Ectodermal cell (in vitro differentiated cells): ENCODE data around the gene IHH.

Experiments
- H3K27ac ChIP-seq: 2 replicates; pipeline ENCODE4 v1.7.0; 2013; ENCODE audit warnings: mild to moderate bottlenecking, low read depth, low read length; ENCODE audit not compliant: insufficient read depth, poor library complexity, severe bottlenecking
- H3K27me3 ChIP-seq: 2 replicates; pipeline ENCODE4 v1.7.0; 2013; ENCODE audit warnings: mild to moderate bottlenecking, low read length; ENCODE audit not compliant: insufficient read depth, control insufficient read depth, poor library complexity, severe bottlenecking
- H3K36me3 ChIP-seq: one replicate; pipeline ENCODE4 v1.7.0; 2013; ENCODE audit warnings: low read length; ENCODE audit not compliant: control insufficient read depth, insufficient read depth
- H3K4me1 ChIP-seq: one replicate; pipeline ENCODE4 v1.7.0; 2013; ENCODE audit warnings: low read length; ENCODE audit not compliant: control insufficient read depth, insufficient read depth
- H3K4me3 ChIP-seq: 2 replicates; pipeline ENCODE4 v1.7.0; 2013; ENCODE audit warnings: low read depth, low read length, control low read depth; ENCODE audit not compliant: insufficient read depth
- H3K9me3 ChIP-seq: 2 replicates; pipeline ENCODE4 v1.7.0; 2013; ENCODE audit warnings: mild to moderate bottlenecking, low read length, moderate library complexity; ENCODE audit not compliant: control insufficient read depth
- WGBS, 2 experiments: methylation state at CpG; one replicate each; pipeline ENCODE4 v1.1.7; 2013; ENCODE audit warnings: missing lambda C conversion rate in 2 of 2; 5-methylcytosine and 5-hydroxymethylcytosine counted together

The IHH gene

DNA sequence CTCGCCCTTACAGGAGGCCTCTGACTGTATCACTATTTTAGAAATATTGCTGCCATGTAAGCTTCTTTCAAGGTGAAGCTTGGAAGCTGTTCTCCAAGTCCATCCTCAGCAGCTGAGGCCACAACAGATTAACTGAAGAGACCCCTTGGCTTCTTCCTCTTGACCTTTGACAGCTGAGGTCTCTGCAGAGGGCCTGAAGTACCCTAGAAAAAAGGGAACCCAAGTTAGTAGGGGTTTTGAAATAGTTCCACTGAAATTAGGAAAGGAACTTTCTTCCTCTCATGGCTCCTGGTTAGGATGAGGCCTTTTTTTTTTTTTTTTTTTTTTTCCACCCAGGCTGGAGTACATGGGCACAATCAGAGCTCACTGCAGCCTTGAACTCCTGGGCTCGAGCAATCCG lies 15.5 kb upstream of the IHH start:
- no peak overlapping the region for H3K27ac ChIP-seq
- H3K9me3 ChIP-seq = no peaks in the 10 kb centered on the region
- no peak overlapping the region for H3K4me3 ChIP-seq
- no peaks in the 10 kb centered on the region for H3K27me3 ChIP-seq
- 92 to 94% methylated on average over 3 of the region's 3 CpGs for WGBS, 2 experiments
- H3K36me3 ChIP-seq = no peaks in the 10 kb centered on the region
- no peaks in the 10 kb centered on the region for H3K4me1 ChIP-seq

DNA sequence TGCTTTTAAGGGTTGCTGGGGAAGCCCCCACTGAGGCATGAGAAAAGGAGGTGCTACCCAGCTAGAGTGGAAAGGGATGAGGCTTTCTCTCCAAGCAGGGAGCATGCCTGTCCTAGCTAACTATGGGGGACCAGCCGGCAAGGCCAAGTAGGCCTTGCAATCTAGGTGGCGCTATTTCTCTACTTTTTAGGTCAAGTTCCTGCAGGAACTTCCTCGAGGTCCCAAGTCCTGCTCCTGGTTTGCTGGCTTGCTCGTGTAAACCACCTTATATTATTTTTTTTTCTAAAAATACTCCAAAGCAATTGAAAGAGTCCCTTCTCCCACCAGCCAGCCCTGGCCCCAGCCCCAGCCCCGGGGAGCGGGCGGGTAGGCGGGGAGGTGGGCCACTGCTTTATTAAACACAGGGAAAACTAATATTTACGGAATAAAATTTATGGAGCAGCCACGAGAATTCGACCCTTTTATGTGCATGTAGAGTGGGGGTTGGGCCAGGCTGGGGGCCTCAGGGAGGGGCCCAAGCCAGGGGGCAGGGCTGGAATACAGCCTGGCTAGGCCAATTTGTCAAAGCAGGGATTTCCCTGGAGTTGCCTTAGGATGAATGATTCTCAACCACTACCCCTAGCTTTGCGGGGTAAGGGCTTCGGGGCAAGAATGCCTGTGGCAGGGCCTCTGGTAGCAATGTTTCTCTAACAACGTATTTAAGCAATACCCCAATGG lies 12.8 kb upstream of the IHH start:
- H3K27me3 ChIP-seq = no peaks in the 10 kb centered on the region
- no peaks in the 10 kb centered on the region for H3K36me3 ChIP-seq
- no peaks in the 10 kb centered on the region for H3K4me1 ChIP-seq
- H3K27ac ChIP-seq = no peak overlapping the region
- 51 to 56% methylated on average over 13 to 14 of the region's 14 CpGs for WGBS, 2 experiments
- no peaks in the 10 kb centered on the region for H3K9me3 ChIP-seq
- no peak overlapping the region for H3K4me3 ChIP-seq

DNA sequence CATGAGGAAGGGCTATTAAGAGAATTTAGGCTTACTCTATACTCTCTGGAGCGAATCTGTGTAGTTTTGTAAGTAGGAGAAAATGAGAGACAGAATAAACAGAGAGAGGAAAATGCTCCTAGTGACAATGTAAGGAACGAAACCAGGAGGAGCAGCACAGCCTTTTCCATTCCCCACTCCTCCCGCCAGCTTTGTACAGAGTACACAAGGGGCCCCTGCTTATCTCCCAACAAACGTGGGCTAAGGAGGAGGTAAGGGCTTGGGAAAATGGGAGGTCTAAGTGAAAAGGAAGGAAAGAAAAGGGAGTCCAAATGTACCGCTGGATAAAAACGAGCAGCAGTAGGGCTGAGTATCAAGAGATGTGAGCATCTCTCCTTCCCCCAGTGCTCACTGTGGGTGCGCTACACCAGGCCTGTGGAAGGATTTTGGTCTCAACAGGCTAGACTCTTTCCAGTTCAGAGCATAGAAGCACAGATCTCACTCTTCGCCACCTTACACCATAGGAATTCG lies 12.1 kb upstream of the IHH start:
- Histone ChIP-seq H3K9me3 (no peaks in the 10 kb centered on the region), H3K27ac (no peak overlapping the region), H3K27me3 (no peaks in the 10 kb centered on the region), H3K4me3 (no peak overlapping the region), H3K4me1 (no peaks in the 10 kb centered on the region), H3K36me3 (no peaks in the 10 kb centered on the region)
- 91 to 96% methylated on average over 9 of the region's 9 CpGs for WGBS, 2 experiments

DNA sequence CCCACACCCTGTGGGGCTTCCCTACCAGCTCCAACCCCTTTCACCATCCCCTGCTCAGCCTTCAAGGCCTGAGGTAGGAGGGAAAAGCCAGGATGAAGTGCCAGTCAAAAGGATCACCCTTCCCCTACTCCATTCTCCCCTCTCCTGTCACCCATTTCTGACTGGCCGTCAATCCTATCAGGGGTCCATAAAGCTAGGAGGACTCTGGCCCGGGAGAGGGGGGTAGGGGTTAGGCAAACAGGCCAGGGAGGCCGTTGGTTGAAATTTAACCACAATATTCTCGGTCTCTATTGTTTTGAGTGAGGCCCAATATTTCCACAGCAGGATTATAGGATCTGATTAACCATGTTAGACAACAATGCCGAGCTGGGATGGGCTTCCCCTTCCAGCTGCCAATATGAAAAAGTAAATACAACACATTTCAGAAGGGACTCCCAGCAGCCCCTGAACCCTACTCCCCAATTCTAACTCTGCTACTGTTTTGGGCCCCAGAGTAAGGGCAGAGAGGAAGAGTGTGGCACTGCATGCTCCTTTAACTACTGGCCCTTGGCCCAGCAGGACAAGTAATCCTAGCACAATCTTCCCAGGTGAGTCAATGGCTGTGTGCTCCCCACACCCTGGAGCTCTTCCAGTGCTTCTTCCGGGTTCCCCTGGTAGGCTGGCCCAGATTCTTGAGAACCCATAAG lies 10.6 kb upstream of the IHH start:
- H3K27ac ChIP-seq = no peak overlapping the region
- 90 to 94% methylated on average over 6 of the region's 6 CpGs for WGBS, 2 experiments
- no peaks in the 10 kb centered on the region for H3K4me1 ChIP-seq
- no peaks in the 10 kb centered on the region for H3K9me3 ChIP-seq
- H3K27me3 ChIP-seq = no peaks in the 10 kb centered on the region
- no peak overlapping the region for H3K4me3 ChIP-seq
- no peaks in the 10 kb centered on the region for H3K36me3 ChIP-seq

DNA sequence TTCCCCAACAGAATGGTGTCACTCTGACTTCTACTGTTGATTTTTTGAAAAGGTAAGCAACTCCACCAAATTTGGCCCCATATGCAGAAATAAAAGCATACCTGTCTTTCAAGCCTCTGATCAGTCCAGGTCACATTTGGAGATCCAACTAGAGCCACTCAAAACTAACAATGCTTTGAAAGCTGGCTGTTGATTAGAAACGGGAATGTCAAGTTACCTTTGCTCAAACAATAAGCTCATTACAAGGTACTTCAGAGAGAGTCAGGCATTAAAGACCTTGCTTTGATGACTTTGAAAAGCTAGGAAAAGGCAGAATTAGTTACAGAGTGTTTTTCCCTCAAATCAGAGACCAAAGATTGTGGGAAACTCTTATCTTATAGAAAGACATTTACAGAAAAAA lies 4.8 kb upstream of the IHH start:
- Histone ChIP-seq H3K36me3 (no peaks in the 10 kb centered on the region), H3K27me3 (peaks cover 48% of the 10 kb centered on the region), H3K9me3 (no peaks in the 10 kb centered on the region), H3K4me1 (no peaks in the 10 kb centered on the region), H3K4me3 (no peak overlapping the region), H3K27ac (no peak overlapping the region)
- 87 to 93% methylated on average over 1 of the region's 1 CpG for WGBS, 2 experiments

DNA sequence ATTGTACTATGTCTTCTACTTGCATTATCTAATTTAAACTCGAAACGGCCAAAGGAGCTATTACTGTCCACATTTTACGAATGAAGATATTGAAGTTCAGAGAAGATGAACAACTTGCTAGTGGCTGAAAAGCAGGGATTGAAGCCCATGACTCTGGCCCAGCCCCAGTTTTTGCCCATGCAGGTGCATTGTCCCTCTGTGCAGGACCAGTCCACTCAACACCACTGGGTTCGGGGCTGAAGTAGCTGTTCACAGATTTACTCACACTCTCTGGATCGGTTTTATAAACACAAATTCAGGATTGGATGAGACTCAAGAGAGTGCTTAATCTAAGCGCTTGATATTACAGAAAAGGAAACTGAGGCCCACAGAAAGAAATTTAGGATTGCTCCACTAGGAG lies 1.4 kb upstream of the IHH start:
- no peaks in the 10 kb centered on the region for H3K9me3 ChIP-seq
- peaks cover 14% of the 10 kb centered on the region for H3K4me1 ChIP-seq
- H3K4me3 ChIP-seq = no peak overlapping the region
- 74 to 88% methylated on average over 6 of the region's 6 CpGs for WGBS, 2 experiments
- H3K27me3 ChIP-seq = peaks cover 83% of the 10 kb centered on the region
- H3K27ac ChIP-seq = no peak overlapping the region
- no peaks in the 10 kb centered on the region for H3K36me3 ChIP-seq

DNA sequence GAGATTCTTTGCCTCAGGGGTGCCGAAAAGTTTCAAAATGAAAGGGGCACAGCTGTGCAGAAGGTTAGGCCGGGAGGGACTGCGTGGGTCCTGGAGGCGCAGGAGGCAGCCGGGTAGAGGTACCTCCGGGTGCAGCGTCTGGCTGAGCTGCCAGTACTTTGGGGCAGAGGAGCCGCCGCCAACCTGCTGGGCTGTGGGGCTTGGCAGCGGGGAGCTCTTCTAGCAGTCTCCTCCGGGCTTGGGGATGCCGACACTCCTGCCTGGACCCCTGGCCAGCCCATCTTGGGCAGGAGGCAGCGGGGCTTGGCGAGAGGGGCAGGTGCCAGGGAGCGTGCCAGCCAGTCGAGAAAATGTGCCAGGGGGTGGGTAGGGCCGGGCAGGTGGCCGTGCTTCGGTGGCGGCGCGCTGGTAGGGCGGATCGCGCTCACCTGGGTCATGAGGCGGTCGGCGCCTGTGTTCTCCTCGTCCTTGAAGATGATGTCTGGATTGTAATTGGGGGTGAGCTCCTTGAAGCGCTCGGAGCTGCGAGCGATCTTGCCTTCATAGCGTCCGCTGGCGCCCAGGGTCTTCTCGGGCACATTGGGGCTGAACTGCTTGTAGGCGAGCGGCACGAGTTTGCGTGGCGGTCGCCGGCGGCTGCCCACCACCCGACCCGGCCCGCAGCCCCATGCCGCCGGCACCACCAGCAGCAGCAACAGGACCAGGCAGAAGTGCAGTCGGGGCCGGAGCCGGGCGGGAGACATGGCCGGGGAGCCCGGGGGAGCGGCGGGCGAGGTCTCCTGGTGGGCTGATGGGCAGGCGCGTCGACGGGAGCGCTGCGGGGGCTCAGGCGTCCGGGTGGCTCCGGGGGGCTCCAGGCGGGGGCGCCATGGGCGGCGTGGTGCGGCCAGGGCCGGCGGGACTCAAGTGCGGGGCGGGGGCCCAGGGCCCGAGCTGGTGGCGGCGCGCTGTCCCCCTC lies 717 bp downstream of the IHH start:
- Histone ChIP-seq H3K4me3 (no peak overlapping the region), H3K4me1 (peaks cover 14% of the 10 kb centered on the region), H3K36me3 (no peaks in the 10 kb centered on the region), H3K9me3 (no peaks in the 10 kb centered on the region), H3K27me3 (peaks cover 97% of the 10 kb centered on the region), H3K27ac (no peak overlapping the region)
- WGBS, 2 experiments = 7 to 8% methylated on average over 81 of the region's 81 CpGs

DNA sequence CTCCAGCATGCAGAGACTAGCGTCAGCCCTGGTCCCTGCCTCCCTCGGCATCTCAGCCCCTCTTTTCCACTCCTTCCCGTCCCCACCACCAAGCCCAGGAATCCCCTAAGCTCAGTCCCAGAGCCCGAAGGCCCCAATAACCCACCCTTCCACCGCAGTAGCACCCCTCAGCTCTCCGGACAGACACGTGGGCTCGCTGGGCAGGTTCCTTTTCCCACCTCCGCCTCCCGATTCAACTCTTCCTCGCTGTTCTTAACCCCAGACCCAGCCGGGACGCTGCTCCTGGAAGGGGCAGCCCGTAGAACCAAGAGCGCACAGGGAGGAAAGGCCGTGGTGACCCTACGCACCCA lies 1.4 kb downstream of the IHH start:
- 15 to 17% methylated on average over 17 of the region's 17 CpGs for WGBS, 2 experiments

DNA sequence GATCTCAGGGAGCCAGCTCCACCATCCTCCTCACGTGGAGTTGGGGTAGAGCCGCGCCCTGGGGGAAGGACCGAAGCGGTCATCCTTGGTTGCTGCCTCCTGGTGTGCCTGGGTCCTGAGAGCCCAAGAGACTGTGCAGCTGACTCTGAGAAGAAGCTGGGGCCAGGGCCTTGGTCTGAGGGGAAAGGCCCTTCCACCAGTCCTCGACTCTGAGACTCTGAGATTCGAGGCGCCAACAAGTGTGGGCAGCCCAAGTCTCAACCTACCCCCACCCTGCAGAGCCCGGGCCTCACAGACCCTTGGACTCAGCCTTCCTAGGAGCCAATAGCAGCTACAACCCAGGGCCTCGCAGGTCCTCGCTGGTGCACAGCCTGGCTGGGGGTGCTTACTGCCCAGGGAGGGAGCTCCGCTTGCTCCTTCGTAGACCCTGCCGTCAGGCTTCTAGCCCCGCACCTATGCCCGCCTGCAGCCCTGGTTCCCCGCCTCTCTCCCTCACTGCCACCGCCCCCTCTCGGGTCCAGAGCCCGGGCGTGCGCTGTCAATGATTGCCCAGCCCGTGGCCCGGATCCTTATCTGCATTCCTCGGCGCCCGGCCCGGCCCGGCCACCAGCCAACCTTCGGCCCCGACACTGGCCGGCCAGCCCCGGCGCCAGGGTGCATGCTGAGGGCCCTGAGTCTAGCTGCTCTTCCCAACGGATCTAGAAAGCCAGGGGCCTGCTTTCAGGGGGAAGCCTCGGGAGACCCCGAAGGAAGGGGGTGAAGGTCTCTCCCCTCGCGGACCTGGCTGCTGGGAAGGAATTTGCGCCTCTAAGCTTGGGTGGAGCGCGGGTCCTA lies 2.0 kb downstream of the IHH start:
- H3K4me3 ChIP-seq = no peak overlapping the region
- H3K4me1 ChIP-seq = peaks cover 14% of the 10 kb centered on the region
- H3K27ac ChIP-seq = no peak overlapping the region
- WGBS, 2 experiments = 15 to 17% methylated on average over 42 of the region's 42 CpGs
- H3K9me3 ChIP-seq = no peaks in the 10 kb centered on the region
- H3K27me3 ChIP-seq = peaks cover 100% of the 10 kb centered on the region
- no peaks in the 10 kb centered on the region for H3K36me3 ChIP-seq

More for the DNA sequence above, 1.4 kb downstream of the IHH start:
- Histone ChIP-seq H3K9me3 (no peaks in the 10 kb centered on the region), H3K4me1 (peaks cover 14% of the 10 kb centered on the region), H3K27me3 (peaks cover 97% of the 10 kb centered on the region), H3K27ac (no peak overlapping the region), H3K36me3 (no peaks in the 10 kb centered on the region), H3K4me3 (no peak overlapping the region)
